Stomach (tissue), 4 donors: ENCODE measurements around the gene ZDHHC7.

Experiments
- CTCF ChIP-seq, 7 experiments: fragments of 450-650 bp in 4 of 7; fragments of 200-600 bp in 3 of 7; sonication (generic) in 3 of 7; IDR thresholded peaks; one replicate each; pipeline ENCODE4 v1.5.1; 2016 to 2019; ENCODE audit warnings: antibody characterized with exemption in 7 of 7, control low read depth in 2 of 7, mild to moderate bottlenecking in 1 of 7
- EP300 ChIP-seq: sonication (generic); formaldehyde crosslinking; IDR thresholded peaks from one replicate; pipeline ENCODE4 v1.6.1; 2017; ENCODE audit warnings: antibody characterized with exemption
- POLR2A ChIP-seq, 4 donors: fragments of 450-650 bp; IDR thresholded peaks; one replicate each; pipeline ENCODE4 v1.6.1; 2016; ENCODE audit warnings: antibody characterized with exemption in 4 of 4, control low read depth in 2 of 4, mild to moderate bottlenecking in 1 of 4, moderate library complexity in 1 of 4
- POLR2AphosphoS5 ChIP-seq, 3 donors: sonication (generic); formaldehyde crosslinking; IDR thresholded peaks; one replicate each; pipeline ENCODE4 v1.6.1; 2016; ENCODE audit warnings: antibody characterized with exemption in 3 of 3

- no peak for TF ChIP-seq CTCF (IDR thresholded peaks at IDR 0.05)
- no peak for TF ChIP-seq EP300
- no peak for TF ChIP-seq POLR2AphosphoS5 (IDR thresholded peaks at IDR 0.05)
- no peak for TF ChIP-seq POLR2A (IDR thresholded peaks at IDR 0.05)
These were observed 45.6 kb downstream of the ZDHHC7 start for GRCh38 chr16:84965428-84966415.
